ENCODE results near the gene SH3PXD2A. TPM values are rescaled to one million over a fixed set of nuclear protein-coding genes. Genes with fewer than 3 reads are reported as not detected.
A peak's percentile ranks its signal among the peaks of the same experiment; 100 is the strongest.

SH3PXD2A gene
- total and polyA plus RNA-seq, 3 donors from 2014 or later = 10.8 to 12.1 (median 12.0) TPM

DNA sequence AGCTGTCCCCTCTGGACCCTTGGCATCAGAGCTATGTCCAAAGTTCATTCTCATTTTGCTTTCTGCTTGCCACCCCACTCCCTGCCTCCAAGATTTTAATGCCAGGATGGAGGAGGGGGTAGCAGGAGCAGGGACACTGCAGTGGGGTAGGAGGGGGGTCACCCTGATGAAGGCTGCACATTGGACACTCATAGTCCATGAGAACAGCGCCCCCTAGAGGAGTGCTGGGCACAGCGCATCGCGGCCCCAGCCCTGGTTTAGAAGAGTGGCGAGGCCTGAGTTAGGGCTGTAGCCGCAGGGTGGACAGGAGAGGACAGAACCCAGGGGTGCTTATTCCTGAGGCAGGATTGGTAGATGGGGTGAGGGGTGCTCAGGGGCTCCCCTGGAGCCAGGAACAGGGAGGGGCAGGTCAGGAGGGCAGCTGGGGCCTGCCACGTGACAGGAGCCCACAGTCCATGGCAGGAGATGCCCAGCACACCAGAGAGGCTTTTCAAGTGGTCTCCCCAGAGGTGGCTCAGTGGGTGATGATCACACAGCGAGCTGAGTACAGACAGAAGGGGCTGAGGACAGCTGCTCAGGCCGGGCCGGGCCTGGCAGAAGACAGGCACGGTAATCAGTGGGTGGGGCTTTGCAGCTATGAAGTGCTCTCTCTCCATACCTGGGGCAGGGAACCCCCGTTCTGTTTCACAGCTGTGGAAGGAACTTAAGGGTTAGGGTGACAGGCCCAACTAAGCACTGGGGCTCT, 290.4 kb downstream of the SH3PXD2A start:
- H3K27ac ChIP-seq = no peak overlapping the region
- no peaks in the 10 kb centered on the region for H3K4me1 ChIP-seq
- intact Hi-C loops (cut with DNase I; ENCODE audit: low total_unique reads) = no loop called here

DNA sequence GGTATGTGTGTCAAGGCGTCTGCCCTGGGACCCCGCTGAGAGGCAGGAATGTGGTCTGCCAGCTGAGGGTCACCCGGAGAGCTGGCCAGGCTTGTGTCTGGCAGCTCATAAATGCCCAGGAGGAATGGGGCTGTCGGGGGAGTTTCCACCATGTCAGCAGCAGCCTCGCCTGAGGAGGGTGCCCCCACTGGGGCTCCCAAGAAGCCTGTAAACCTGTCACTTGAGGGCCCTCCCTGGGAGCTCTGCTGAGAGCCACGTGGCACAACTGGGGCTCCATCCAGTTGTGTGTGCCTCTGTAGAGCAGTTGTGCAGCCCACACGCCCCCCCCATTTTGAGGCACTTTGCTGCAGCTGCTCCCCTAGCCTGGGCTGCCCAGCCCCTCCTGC, 291.3 kb downstream of the SH3PXD2A start:
- 52 to 66% methylated on average over 6 to 7 of the region's 7 CpGs for WGBS, 2 donors
- Histone ChIP-seq H3K4me1 (no peaks in the 10 kb centered on the region), H3K4me3 (no peak overlapping the region), H3K27ac (no peak overlapping the region), H3K27me3 (no peaks in the 10 kb centered on the region), H3K36me3 (ENCODE audit: low read depth, missing control alignments) (no peaks in the 10 kb centered on the region), H3K9me3 (no peaks in the 10 kb centered on the region)
- intact Hi-C loops (cut with DNase I; ENCODE audit: low total_unique reads) = no loop called here
- DNase-seq = no peak
- TF ChIP-seq, protein P1, sequence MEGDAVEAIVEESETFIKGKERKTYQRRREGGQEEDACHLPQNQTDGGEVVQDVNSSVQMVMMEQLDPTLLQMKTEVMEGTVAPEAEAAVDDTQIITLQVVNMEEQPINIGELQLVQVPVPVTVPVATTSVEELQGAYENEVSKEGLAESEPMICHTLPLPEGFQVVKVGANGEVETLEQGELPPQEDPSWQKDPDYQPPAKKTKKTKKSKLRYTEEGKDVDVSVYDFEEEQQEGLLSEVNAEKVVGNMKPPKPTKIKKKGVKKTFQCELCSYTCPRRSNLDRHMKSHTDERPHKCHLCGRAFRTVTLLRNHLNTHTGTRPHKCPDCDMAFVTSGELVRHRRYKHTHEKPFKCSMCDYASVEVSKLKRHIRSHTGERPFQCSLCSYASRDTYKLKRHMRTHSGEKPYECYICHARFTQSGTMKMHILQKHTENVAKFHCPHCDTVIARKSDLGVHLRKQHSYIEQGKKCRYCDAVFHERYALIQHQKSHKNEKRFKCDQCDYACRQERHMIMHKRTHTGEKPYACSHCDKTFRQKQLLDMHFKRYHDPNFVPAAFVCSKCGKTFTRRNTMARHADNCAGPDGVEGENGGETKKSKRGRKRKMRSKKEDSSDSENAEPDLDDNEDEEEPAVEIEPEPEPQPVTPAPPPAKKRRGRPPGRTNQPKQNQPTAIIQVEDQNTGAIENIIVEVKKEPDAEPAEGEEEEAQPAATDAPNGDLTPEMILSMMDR (IDR thresholded peaks at IDR 0.05) = no peak
- no peak for TF ChIP-seq POLR2A (IDR thresholded peaks at IDR 0.05)

More for the DNA sequence above, 290.4 kb downstream of the SH3PXD2A start:
- no peak for TF ChIP-seq POLR2A (IDR thresholded peaks at IDR 0.05)
- TF ChIP-seq, protein P1 (IDR thresholded peaks at IDR 0.05) = peak in 2 of 3 experiments; percentile 29 to 75
- Histone ChIP-seq H3K4me3 (no peak overlapping the region), H3K9me3 (no peaks in the 10 kb centered on the region), H3K36me3 (ENCODE audit: low read depth, missing control alignments) (no peaks in the 10 kb centered on the region), H3K27me3 (no peaks in the 10 kb centered on the region)
- DNase-seq = peak; percentile 62
- 73 to 74% methylated on average over 8 to 12 of the region's 12 CpGs for WGBS, 2 donors

DNA sequence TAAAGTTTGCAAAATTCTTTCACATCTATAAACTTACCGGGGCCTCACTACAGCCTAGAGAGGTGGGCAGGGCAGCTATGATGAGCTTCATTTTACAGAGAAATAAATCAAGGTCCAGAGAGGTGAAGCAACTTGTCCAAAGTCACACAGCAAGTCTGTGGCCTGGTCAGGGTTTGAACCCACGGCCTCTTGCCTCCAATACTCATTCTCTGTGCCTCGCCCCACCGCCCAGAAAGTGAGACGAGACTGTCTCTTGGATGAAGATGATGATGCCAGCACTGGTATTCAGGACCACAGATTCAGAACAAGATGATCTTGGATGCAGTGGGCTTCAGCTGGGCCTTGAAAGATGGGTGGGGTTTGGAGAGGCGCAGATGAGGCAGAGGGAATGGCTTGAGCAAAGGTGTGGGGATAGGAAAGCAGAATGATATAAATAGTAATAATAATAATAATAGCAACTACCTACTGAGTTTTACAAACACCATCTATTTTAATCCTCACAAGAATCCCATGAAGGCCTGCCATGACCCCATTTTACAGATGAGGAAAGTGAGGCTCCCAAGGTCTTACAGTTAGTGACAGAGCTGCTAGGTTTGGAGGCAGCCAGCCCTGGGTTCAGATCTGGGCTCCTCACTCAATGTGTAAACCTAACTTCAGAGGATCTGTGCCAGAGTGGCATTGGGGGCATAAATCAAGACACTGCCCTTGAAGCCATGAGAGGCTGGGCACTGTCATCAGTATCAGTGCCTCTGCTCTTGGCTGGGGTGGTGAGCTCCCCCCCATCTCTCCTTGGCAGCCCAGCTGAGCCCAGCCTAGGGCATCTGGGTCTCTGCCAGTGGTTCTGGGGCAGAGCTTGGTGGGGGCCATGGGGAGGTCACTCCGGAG, 291.9 kb downstream of the SH3PXD2A start:
- Histone ChIP-seq H3K36me3 (ENCODE audit: low read depth, missing control alignments) (no peaks in the 10 kb centered on the region), H3K27ac (no peak overlapping the region), H3K9me3 (no peaks in the 10 kb centered on the region), H3K4me3 (no peak overlapping the region), H3K27me3 (no peaks in the 10 kb centered on the region), H3K4me1 (no peaks in the 10 kb centered on the region)
- intact Hi-C loops (cut with DNase I; ENCODE audit: low total_unique reads) = no loop called here
- no peak for DNase-seq
- WGBS, 2 donors = 86 to 95% methylated on average over 6 to 7 of the region's 7 CpGs
- no peak for TF ChIP-seq POLR2A (IDR thresholded peaks at IDR 0.05)
- TF ChIP-seq, protein P1 (IDR thresholded peaks at IDR 0.05) = no peak

DNA sequence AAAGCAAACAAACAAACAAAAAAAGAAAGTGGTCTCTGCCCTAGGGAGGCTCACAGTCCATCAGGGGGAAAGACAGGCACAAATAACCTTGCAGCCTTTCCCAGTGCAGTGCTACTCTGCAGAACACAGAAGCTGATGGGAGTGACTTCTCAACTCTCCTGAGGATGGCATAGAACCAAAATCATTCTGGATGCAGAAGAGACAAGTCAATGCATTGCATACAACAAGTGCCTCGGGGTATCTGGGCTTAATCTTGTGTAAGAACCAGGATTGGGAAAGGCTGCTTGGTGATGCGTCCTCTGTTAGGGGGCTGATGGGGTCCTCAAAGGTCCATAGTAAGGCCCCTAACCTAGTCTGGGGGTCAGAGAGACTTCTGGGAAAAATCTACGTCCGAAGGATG, 293.0 kb downstream of the SH3PXD2A start:
- no peak overlapping the region for H3K27ac ChIP-seq
- H3K36me3 ChIP-seq (ENCODE audit: low read depth, missing control alignments) = no peaks in the 10 kb centered on the region
- no peaks in the 10 kb centered on the region for H3K27me3 ChIP-seq
- no peaks in the 10 kb centered on the region for H3K9me3 ChIP-seq
- no peak for TF ChIP-seq POLR2A (IDR thresholded peaks at IDR 0.05)
- TF ChIP-seq, protein P1 (IDR thresholded peaks at IDR 0.05) = no peak
- no peak for DNase-seq
- intact Hi-C loops (cut with DNase I; ENCODE audit: low total_unique reads) = no loop called here
- 77 to 82% methylated on average over 4 of the region's 4 CpGs for WGBS, 2 donors
- no peak overlapping the region for H3K4me3 ChIP-seq
- no peaks in the 10 kb centered on the region for H3K4me1 ChIP-seq
